ENCODE data around the gene SLC22A23. TPM values are rescaled to one million over a fixed set of nuclear protein-coding genes. Genes with fewer than 3 reads are reported as not detected.

Gene SLC22A23
- total RNA-seq, 1 donor = 18.1 TPM

DNA sequence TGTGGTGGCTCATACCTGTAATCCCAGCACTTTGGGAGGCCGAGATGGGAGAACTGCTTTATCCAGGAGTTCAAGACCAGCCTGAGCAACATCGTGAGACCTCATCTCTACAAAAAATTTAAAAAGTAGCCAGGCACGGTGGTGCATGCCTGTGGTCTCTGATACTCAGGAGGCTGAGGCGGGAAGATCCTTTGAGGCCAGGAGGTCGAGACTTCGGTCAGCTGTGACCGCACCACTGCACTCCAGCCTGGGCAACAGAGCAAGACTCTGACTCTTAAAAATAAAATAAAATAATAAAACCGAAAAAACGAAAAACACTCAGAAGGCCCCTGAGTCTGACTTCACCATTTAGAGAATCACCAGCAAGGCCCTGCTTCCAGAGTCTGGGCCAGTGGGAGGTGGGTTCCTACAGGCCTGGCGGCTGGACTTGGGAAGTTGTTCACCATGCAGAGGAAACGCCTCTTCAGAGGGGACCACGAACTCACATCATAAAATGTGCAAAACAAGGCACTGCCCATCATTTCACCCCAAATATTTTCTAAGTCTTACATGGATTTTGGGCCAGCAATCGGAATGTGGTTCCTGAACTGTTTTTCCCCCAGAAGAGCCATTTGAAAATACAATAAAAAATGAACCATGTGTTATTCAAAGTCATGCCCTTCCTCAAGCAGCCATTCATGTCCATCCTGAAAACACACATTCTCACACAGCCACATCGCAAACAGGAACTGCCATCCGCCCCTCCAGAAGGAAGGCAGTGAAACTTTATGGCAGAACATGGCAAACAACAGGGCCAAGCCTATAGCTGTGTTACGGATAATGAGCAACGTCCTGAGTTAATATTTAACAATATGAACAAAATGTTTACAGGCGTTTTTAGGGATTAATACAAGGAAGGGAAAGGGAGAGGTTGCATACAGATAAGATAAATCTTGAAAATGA, 57.8 kb downstream of the SLC22A23 start:
- no peaks in the 10 kb centered on the region for H3K4me1 ChIP-seq (ENCODE audit: insufficient read depth, low read length)
- DNase-seq (ENCODE audit: insufficient read length, low spot score, missing footprints) = no peak
- H3K4me2 ChIP-seq (ENCODE audit: insufficient read depth, low read length) = no peak overlapping the region
- H3K36me3 ChIP-seq (ENCODE audit: insufficient read depth, low read length) = no peaks in the 10 kb centered on the region
- H4K20me1 ChIP-seq (ENCODE audit: insufficient read depth, low read length) = no peaks in the 10 kb centered on the region
- no peaks in the 10 kb centered on the region for H3K79me2 ChIP-seq (ENCODE audit: insufficient read depth, low read length)
- H3K27me3 ChIP-seq (ENCODE audit: insufficient read depth, low read length) = no peaks in the 10 kb centered on the region
- no peak overlapping the region for H3K27ac ChIP-seq (ENCODE audit: low read depth, low read length)
- peak overlapping the region; percentile 5 for H2AFZ ChIP-seq (ENCODE audit: low read length)
- H3K9me3 ChIP-seq (ENCODE audit: low read depth, low read length) = no peaks in the 10 kb centered on the region
- TF ChIP-seq CTCF (IDR thresholded peaks at IDR 0.05; ENCODE audit: extremely low read depth, low read depth, low read length) = no peak
- no peak overlapping the region for H3K4me3 ChIP-seq (ENCODE audit: insufficient read depth, low read length)

DNA sequence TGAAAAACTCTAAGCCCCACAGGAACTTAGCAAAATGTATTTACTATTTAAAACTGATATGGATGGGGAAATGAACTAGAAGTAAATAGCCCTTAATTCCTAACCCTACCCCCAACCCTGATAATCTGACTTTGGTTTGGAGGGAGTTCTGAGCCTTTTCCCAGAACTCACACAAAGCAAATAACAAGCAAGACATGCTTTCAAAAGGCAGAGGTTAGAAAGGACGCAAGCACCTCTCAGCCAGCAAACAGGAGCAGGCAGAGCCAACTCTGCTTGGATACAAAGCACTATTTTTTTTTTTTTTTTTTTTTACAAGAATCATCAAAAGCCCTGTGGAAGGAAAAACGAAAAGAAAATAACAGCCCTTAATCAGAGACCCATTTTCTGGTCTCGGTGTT, 58.7 kb downstream of the SLC22A23 start:
- Histone ChIP-seq H3K36me3 (ENCODE audit: insufficient read depth, low read length) (no peaks in the 10 kb centered on the region), H3K4me2 (ENCODE audit: insufficient read depth, low read length) (no peak overlapping the region), H3K27ac (ENCODE audit: low read depth, low read length) (no peak overlapping the region), H2AFZ (ENCODE audit: low read length) (peak overlapping the region; percentile 5), H3K9me3 (ENCODE audit: low read depth, low read length) (no peaks in the 10 kb centered on the region), H3K4me3 (ENCODE audit: insufficient read depth, low read length) (no peak overlapping the region), H3K79me2 (ENCODE audit: insufficient read depth, low read length) (no peaks in the 10 kb centered on the region), H3K27me3 (ENCODE audit: insufficient read depth, low read length) (no peaks in the 10 kb centered on the region), H3K4me1 (ENCODE audit: insufficient read depth, low read length) (no peaks in the 10 kb centered on the region), H4K20me1 (ENCODE audit: insufficient read depth, low read length) (no peaks in the 10 kb centered on the region)
- no peak for DNase-seq (ENCODE audit: insufficient read length, low spot score, missing footprints)
- no peak for TF ChIP-seq CTCF (IDR thresholded peaks at IDR 0.05; ENCODE audit: extremely low read depth, low read depth, low read length)

DNA sequence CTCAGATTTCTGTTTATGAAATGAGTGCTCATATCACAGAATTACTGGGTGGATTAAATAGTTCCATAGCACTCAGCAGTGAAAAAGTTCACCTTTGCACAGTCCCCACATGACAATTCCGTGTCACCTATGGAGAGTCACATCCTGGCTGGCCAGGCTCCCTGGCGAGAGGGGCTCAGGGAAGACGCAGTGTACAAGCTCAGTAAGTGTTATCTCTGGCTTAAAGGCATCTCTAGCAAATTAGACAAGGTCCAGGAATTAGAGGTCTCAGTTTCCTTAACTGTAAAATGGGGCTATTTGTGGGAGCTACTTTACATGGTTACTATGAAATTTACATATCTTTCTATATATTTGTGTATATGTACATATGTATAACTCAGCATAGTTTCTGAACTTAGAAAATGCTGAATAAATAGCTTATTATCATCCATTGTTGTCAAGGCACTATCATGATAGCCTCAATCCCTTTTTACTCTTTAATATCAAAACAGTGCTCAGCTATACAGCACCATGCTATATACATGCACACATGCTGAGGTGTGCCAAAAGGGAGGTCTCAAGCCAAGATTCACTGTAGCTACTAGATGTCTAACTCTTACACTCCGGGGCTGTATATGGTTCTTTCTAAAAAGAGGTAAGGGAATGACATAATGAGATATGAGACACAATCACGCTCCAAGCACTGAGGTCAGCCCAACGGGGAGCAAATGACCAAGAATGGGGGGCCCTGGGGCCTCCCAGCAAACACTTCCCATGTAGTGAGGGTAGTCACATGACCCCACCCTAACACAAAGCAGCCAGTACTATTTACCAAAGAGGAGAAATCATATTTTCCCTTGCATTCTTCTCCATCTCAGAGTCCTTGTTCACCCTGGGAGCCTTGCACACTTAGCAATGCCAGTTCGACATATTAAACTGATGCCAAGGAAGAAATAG, 59.4 kb downstream of the SLC22A23 start:
- H3K9me3 ChIP-seq (ENCODE audit: low read depth, low read length) = no peaks in the 10 kb centered on the region
- H3K36me3 ChIP-seq (ENCODE audit: insufficient read depth, low read length) = no peaks in the 10 kb centered on the region
- DNase-seq (ENCODE audit: insufficient read length, low spot score, missing footprints) = no peak
- no peaks in the 10 kb centered on the region for H4K20me1 ChIP-seq (ENCODE audit: insufficient read depth, low read length)
- no peak overlapping the region for H2AFZ ChIP-seq (ENCODE audit: low read length)
- H3K79me2 ChIP-seq (ENCODE audit: insufficient read depth, low read length) = no peaks in the 10 kb centered on the region
- peaks cover 4% of the 10 kb centered on the region for H3K4me1 ChIP-seq (ENCODE audit: insufficient read depth, low read length)
- no peak overlapping the region for H3K4me2 ChIP-seq (ENCODE audit: insufficient read depth, low read length)
- no peak overlapping the region for H3K27ac ChIP-seq (ENCODE audit: low read depth, low read length)
- H3K27me3 ChIP-seq (ENCODE audit: insufficient read depth, low read length) = no peaks in the 10 kb centered on the region
- no peak overlapping the region for H3K4me3 ChIP-seq (ENCODE audit: insufficient read depth, low read length)
- TF ChIP-seq CTCF (IDR thresholded peaks at IDR 0.05; ENCODE audit: extremely low read depth, low read depth, low read length) = no peak

Measured in osteoblast (primary cell).